Transverse colon (tissue), 4 donors: ENCODE results near the gene RAB3GAP2. TPM values are rescaled to one million over a fixed set of nuclear protein-coding genes. Genes with fewer than 3 reads are reported as not detected.
"Not testable (repeated sequence)": the region's sequence is repeated elsewhere in the genome, so short reads cannot be mapped to it uniquely, and the experiment has no call there.

Experiments used
- DNase-seq: peaks from one replicate; pipeline ENCODE4 v3.0.0-alpha.2; 2019
- H3K27ac ChIP-seq, 4 donors: fragments of 200-600 bp; sonication (generic); 2 replicates each; pipeline ENCODE4 v1.5.1; 2016 to 2018; ENCODE audit warnings: inconsistent platforms in 4 of 4
- H3K27me3 ChIP-seq: fragments of 200-600 bp; sonication (generic); 2 replicates; pipeline ENCODE4 v1.5.1; 2017; ENCODE audit warnings: inconsistent platforms
- H3K36me3 ChIP-seq, 4 donors: fragments of 200-600 bp; sonication (generic); 2 replicates each; pipeline ENCODE4 v1.5.1; 2017 to 2019; ENCODE audit warnings: inconsistent platforms in 4 of 4
- H3K4me1 ChIP-seq, 4 donors: fragments of 200-600 bp; sonication (generic); 2 replicates each; pipeline ENCODE4 v1.5.1; 2017 to 2020; ENCODE audit warnings: inconsistent platforms in 4 of 4
- H3K4me3 ChIP-seq, 4 donors: fragments of 200-600 bp; sonication (generic); 1 replicate in 1 of 4; 2 replicates in 3 of 4; pipeline versions ENCODE4 v1.5.1 to v1.6.1; 2017 to 2019; ENCODE audit warnings: inconsistent platforms in 4 of 4
- H3K9me3 ChIP-seq, 2 donors: fragments of 200-600 bp; sonication (generic); 2 replicates each; pipeline ENCODE4 v1.5.1; 2017 to 2019; ENCODE audit warnings: inconsistent platforms in 2 of 2
- CTCF ChIP-seq, 5 experiments: fragments of 200-600 bp in 3 of 5; fragments of 450-650 bp in 2 of 5; sonication (generic) in 3 of 5; IDR thresholded peaks; 1 replicate in 2 of 5; 2 replicates in 3 of 5; pipeline ENCODE4 v1.5.1; 2016 to 2017; ENCODE audit warnings: antibody characterized with exemption in 5 of 5, inconsistent platforms in 3 of 5, mild to moderate bottlenecking in 2 of 5, moderate library complexity in 1 of 5
- EP300 ChIP-seq: sonication (generic); formaldehyde crosslinking; IDR thresholded peaks from one replicate; pipeline ENCODE4 v1.6.1; 2017; ENCODE audit warnings: antibody characterized with exemption, low read depth
- POLR2A ChIP-seq: fragments of 450-650 bp; IDR thresholded peaks from one replicate; pipeline ENCODE4 v1.6.1; 2016; ENCODE audit warnings: antibody characterized with exemption, mild to moderate bottlenecking, moderate library complexity
- POLR2AphosphoS5 ChIP-seq, 3 donors: sonication (generic); formaldehyde crosslinking; IDR thresholded peaks; one replicate each; pipeline ENCODE4 v1.6.1; 2016; ENCODE audit warnings: antibody characterized with exemption in 3 of 3
- whole genome bisulfite sequencing, 2 donors: methylation state at CpG; one replicate each; pipeline ENCODE4 v1.1.5; 2018; ENCODE audit warnings: low coverage in 1 of 2; 5-methylcytosine and 5-hydroxymethylcytosine counted together
- in situ Hi-C, 4 donors: fragments of 200-750 bp; cut with MboI; loops; one replicate each; pipeline versions ENCODE4 v1.15.0 to v1.15.1; 2017; ENCODE audit warnings: low sequenced_read_pairs in 3 of 4, low pct_ligation_motif_present in 1 of 4, low pct_unique_long_range_greater_than_20kb in 1 of 4
- intact Hi-C: fragments of 100-400 bp; cut with DNase I; formaldehyde crosslinking; loops from one replicate; pipeline ENCODE4 v1.15.1; 2023; ENCODE audit warnings: low total_unique reads
- total RNA-seq, 4 donors: library from RNA; depleted of rRNA; stranded (reverse); fragments of >200 nt; gene quantifications; one replicate each; pipeline ENCODE4 v1.1.0, GENCODE V29; 2016

The RAB3GAP2 gene
- total RNA-seq, 4 donors from 2014 or later = 17.6 to 28.1 (median 23.9) TPM

- H3K4me3 ChIP-seq = no peak overlapping the region
- no peak for DNase-seq
- 50 to 67% methylated on average over 1 of the region's 1 CpG for WGBS, 2 donors
- in situ Hi-C loops = no loop called here
- H3K27ac ChIP-seq = no peak overlapping the region
- intact Hi-C loops = no loop called here
- H3K4me1 ChIP-seq = no peaks in the 10 kb centered on the region
- TF ChIP-seq EP300 (no peak), POLR2AphosphoS5 (IDR thresholded peaks at IDR 0.05) (no peak), POLR2A (no peak), CTCF (IDR thresholded peaks at IDR 0.05) (no peak)
- H3K27me3 ChIP-seq = no peaks in the 10 kb centered on the region
- no peaks in the 10 kb centered on the region for H3K36me3 ChIP-seq
- H3K9me3 ChIP-seq = no peaks in the 10 kb centered on the region
Observed at GRCh38 chr1:220313576-220313975, 41.3 kb upstream of the RAB3GAP2 start.

- H3K4me3 ChIP-seq, in situ Hi-C loops, DNase-seq, intact Hi-C loops, H3K27ac ChIP-seq, H3K4me1 ChIP-seq, H3K27me3 ChIP-seq, H3K36me3 ChIP-seq, H3K9me3 ChIP-seq: not testable (repeated sequence)
- 74 to 81% methylated on average over 3 to 4 of the region's 4 CpGs for WGBS, 2 donors
Observed at GRCh38 chr1:220310147-220310546, 37.9 kb upstream of the RAB3GAP2 start.

- TF ChIP-seq EP300 (no peak), POLR2A (no peak), CTCF (IDR thresholded peaks at IDR 0.05) (no peak), POLR2AphosphoS5 (IDR thresholded peaks at IDR 0.05) (no peak)
- 83 to 87% methylated on average over 3 of the region's 3 CpGs for WGBS, 2 donors
Observed at GRCh38 chr1:220307607-220308006, 35.4 kb upstream of the RAB3GAP2 start.

GRCh38 chr1:220306339-220306738 is 34.1 kb upstream of the RAB3GAP2 start:
- no peaks in the 10 kb centered on the region for H3K36me3 ChIP-seq
- 98 to 100% methylated on average over 1 of the region's 1 CpG for WGBS, 2 donors
- in situ Hi-C loops = no loop called here
- no peak overlapping the region for H3K4me3 ChIP-seq
- no peak for DNase-seq
- intact Hi-C loops = no loop called here
- H3K9me3 ChIP-seq = no peaks in the 10 kb centered on the region
- no peak overlapping the region for H3K27ac ChIP-seq
- no peak for TF ChIP-seq POLR2A
- TF ChIP-seq POLR2AphosphoS5 (IDR thresholded peaks at IDR 0.05) = no peak
- no peak for TF ChIP-seq CTCF (IDR thresholded peaks at IDR 0.05)
- TF ChIP-seq EP300 = no peak
- no peaks in the 10 kb centered on the region for H3K4me1 ChIP-seq
- no peaks in the 10 kb centered on the region for H3K27me3 ChIP-seq

More at GRCh38 chr1:220307607-220308006, 35.4 kb upstream of the RAB3GAP2 start:
- DNase-seq = no peak
- H3K4me3 ChIP-seq = no peak overlapping the region
- no peak overlapping the region for H3K27ac ChIP-seq
- H3K27me3 ChIP-seq = no peaks in the 10 kb centered on the region
- no peaks in the 10 kb centered on the region for H3K4me1 ChIP-seq
- no peaks in the 10 kb centered on the region for H3K9me3 ChIP-seq
- intact Hi-C loops = no loop called here
- no peaks in the 10 kb centered on the region for H3K36me3 ChIP-seq
- in situ Hi-C loops = no loop called here

GRCh38 chr1:220303871-220304270 is 31.6 kb upstream of the RAB3GAP2 start:
- no peaks in the 10 kb centered on the region for H3K36me3 ChIP-seq
- peaks cover 0 to 7% (median 0%) of the 10 kb centered on the region in 4 donors for H3K4me1 ChIP-seq
- TF ChIP-seq POLR2AphosphoS5 (IDR thresholded peaks at IDR 0.05) (no peak), CTCF (IDR thresholded peaks at IDR 0.05) (no peak), EP300 (no peak), POLR2A (no peak)
- no peaks in the 10 kb centered on the region for H3K9me3 ChIP-seq
- no peak overlapping the region for H3K27ac ChIP-seq
- H3K4me3 ChIP-seq = no peak overlapping the region
- WGBS, 2 donors = 86% methylated on average over 4 of the region's 4 CpGs
- DNase-seq = no peak
- in situ Hi-C loops (no loop called here), intact Hi-C loops (no loop called here)
- no peaks in the 10 kb centered on the region for H3K27me3 ChIP-seq
